VCaP (cell line): Measurements from ENCODE around the gene LAMB4.

ENCODE experiments used
- H3K27ac ChIP-seq: fragments of 450-650 bp; 2 replicates; pipeline ENCODE4 v1.5.1; 2017
- CTCF ChIP-seq: fragments of 450-650 bp; conservative IDR thresholded peaks from 2 replicates; pipeline ENCODE4 v1.5.1; 2017; ENCODE audit warnings: mild to moderate bottlenecking, moderate library complexity

Gene LAMB4

GRCh38 chr7:108089381-108089780, 40.8 kb downstream of the LAMB4 start:
- TF ChIP-seq CTCF = no peak
- H3K27ac ChIP-seq = peak overlapping the region; percentile 18; the same call in 1 of the 2 replicates

GRCh38 chr7:108088729-108089128, 41.4 kb downstream of the LAMB4 start:
- H3K27ac ChIP-seq = peak overlapping the region; percentile 18; the same call in 1 of the 2 replicates
- TF ChIP-seq CTCF = no peak

GRCh38 chr7:108087778-108088177, 42.4 kb downstream of the LAMB4 start:
- H3K27ac ChIP-seq = no peak overlapping the region
- TF ChIP-seq CTCF = no peak

- H3K27ac ChIP-seq = no peak overlapping the region
- TF ChIP-seq CTCF = no peak
Measured at GRCh38 chr7:108086962-108087361, 43.2 kb downstream of the LAMB4 start.

GRCh38 chr7:108086546-108086945, 43.6 kb downstream of the LAMB4 start:
- no peak for TF ChIP-seq CTCF
- H3K27ac ChIP-seq = no peak overlapping the region

GRCh38 chr7:108083980-108084379, 46.2 kb downstream of the LAMB4 start:
- TF ChIP-seq CTCF = no peak
- no peak overlapping the region for H3K27ac ChIP-seq

GRCh38 chr7:108079648-108080591, 50.2 kb downstream of the LAMB4 start:
- TF ChIP-seq CTCF = no peak
- no peak overlapping the region for H3K27ac ChIP-seq
